Calu3 (cell line): ENCODE measurements around the gene PLXNB2. TPM values are rescaled to one million over a fixed set of nuclear protein-coding genes. Genes with fewer than 3 reads are reported as not detected.
"Not testable (repeated sequence)": the region's sequence is repeated elsewhere in the genome, so short reads cannot be mapped to it uniquely, and the experiment has no call there.

Source experiments
- BruUV-seq: library from RNA; stranded (reverse); fragments of 400-500 nt; replicated peaks from 2 replicates; lab custom pipeline; 2021; lab: Mats Ljungman, UMichigan
- CTCF ChIA-PET: fragments of 300-600 bp; sonication (Branson Sonifier 250); formaldehyde crosslinking; loops from one replicate; lab custom pipeline; 2022; ENCODE audit warnings: antibody characterized with exemption; lab: Charles Lee
- DNase-seq: peaks from one replicate; pipeline ENCODE4 v3.0.0; 2022
- H3K27ac Mint-ChIP-seq: one replicate; pipeline ENCODE4 v1.8.0; 2022; ENCODE audit warnings: mixed read lengths; ENCODE audit not compliant: unreplicated experiment
- H3K27me3 Mint-ChIP-seq: one replicate; pipeline ENCODE4 v1.8.0; 2022; ENCODE audit warnings: mixed read lengths; ENCODE audit not compliant: unreplicated experiment
- H3K36me3 Mint-ChIP-seq: one replicate; pipeline ENCODE4 v1.8.0; 2022; ENCODE audit warnings: mild to moderate bottlenecking, moderate library complexity, mixed read lengths; ENCODE audit not compliant: insufficient read depth, unreplicated experiment
- H3K4me1 Mint-ChIP-seq: one replicate; pipeline ENCODE4 v1.8.0; 2022; ENCODE audit warnings: mild to moderate bottlenecking, low read depth, mixed read lengths; ENCODE audit not compliant: unreplicated experiment
- H3K4me3 Mint-ChIP-seq: one replicate; pipeline ENCODE4 v1.8.0; 2022; ENCODE audit warnings: mild to moderate bottlenecking, low read depth, moderate library complexity, mixed read lengths; ENCODE audit not compliant: unreplicated experiment
- H3K9me3 Mint-ChIP-seq: one replicate; pipeline ENCODE4 v1.8.0; 2022; ENCODE audit warnings: low read depth, mixed read lengths; ENCODE audit not compliant: unreplicated experiment
- CTCF ChIP-seq: fragments of 200-600 bp; IDR thresholded peaks from one replicate; pipeline ENCODE4 v1.8.0; 2022; ENCODE audit warnings: antibody characterized with exemption; ENCODE audit not compliant: unreplicated experiment
- intact Hi-C: fragments of 100-400 bp; cut with micrococcal nuclease; formaldehyde crosslinking; loops from one replicate; pipeline ENCODE4 v1.10.0; 2022; ENCODE audit not compliant: unreplicated experiment
- total RNA-seq: library from RNA; stranded (reverse); gene quantifications from 2 replicates; pipeline ENCODE4 v1.2.3, GENCODE V29; 2022

Gene PLXNB2
- total RNA-seq, 1 experiment from 2014 or later: 298 TPM

GRCh38 chr22:50323900-50324299 lies 16.5 kb upstream of the PLXNB2 start:
- H3K4me3 Mint-ChIP-seq: no peak overlapping the region
- BruUV-seq: no TSS peak
- intact Hi-C loops: no loop called here
- no peaks in the 10 kb centered on the region for H3K9me3 Mint-ChIP-seq
- CTCF ChIA-PET: interaction anchor here (0.9 to 2.8 kb wide), 3 partner anchors 20 to 51 kb away, joined by 3 to 8 read pairs (median 7); no protein-coding TSS in a partner anchor
- H3K4me1 Mint-ChIP-seq: peaks cover 21% of the 10 kb centered on the region
- TF ChIP-seq CTCF: no peak
- DNase-seq: no peak
- no peak overlapping the region for H3K27ac Mint-ChIP-seq
- H3K27me3 Mint-ChIP-seq: no peaks in the 10 kb centered on the region
- peaks cover 27% of the 10 kb centered on the region for H3K36me3 Mint-ChIP-seq

- Mint-ChIP-seq H3K4me1 (peaks cover 21% of the 10 kb centered on the region), H3K36me3 (peaks cover 23% of the 10 kb centered on the region)
- H3K9me3 Mint-ChIP-seq, H3K4me3 Mint-ChIP-seq, intact Hi-C loops, H3K27ac Mint-ChIP-seq, BruUV-seq, H3K27me3 Mint-ChIP-seq, DNase-seq: not testable (repeated sequence)
- CTCF ChIA-PET: interaction anchor here (0.6 to 1.0 kb wide), 2 partner anchors 26 to 40 kb away, joined by 3 to 5 read pairs; no protein-coding TSS in a partner anchor
Observed at GRCh38 chr22:50322382-50323104, 15.1 kb upstream of the PLXNB2 start.

- peaks cover 13% of the 10 kb centered on the region for H3K4me1 Mint-ChIP-seq
- CTCF ChIA-PET: interaction anchor here (0.5 kb wide), 1 partner anchor 131 kb away, joined by 6 read pairs; no protein-coding TSS in a partner anchor
- H3K4me3 Mint-ChIP-seq: no peak overlapping the region
- H3K9me3 Mint-ChIP-seq: no peaks in the 10 kb centered on the region
- no peak for DNase-seq
- no peak overlapping the region for H3K27ac Mint-ChIP-seq
- no TSS peak for BruUV-seq
- intact Hi-C loops: no loop called here
- peaks cover 6% of the 10 kb centered on the region for H3K36me3 Mint-ChIP-seq
- no peak for TF ChIP-seq CTCF
- no peaks in the 10 kb centered on the region for H3K27me3 Mint-ChIP-seq
Observed at GRCh38 chr22:50320671-50321325, 13.4 kb upstream of the PLXNB2 start.

DNA sequence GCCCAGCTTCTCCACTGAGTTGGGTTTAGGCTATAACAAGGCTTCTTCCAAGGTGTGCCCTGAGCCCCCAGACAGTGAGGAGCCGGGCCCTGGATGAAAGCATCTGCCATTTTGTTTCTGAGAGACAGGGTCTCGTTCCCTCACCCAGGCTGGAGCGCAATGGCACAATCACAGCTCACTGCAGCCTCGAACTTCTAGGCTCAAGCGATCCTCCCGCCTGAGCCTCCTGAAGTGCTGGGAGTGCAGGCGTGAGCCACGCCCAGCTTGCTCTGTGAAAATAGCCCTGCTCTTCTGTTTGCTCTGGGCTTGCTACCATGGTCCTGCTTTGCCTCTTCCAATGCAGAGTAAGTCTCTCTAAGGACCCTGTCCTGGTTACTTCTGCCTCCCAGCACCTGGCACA lies 12.7 kb upstream of the PLXNB2 start:
- intact Hi-C loops: no loop called here
- no peak for DNase-seq
- H3K27ac Mint-ChIP-seq: no peak overlapping the region
- TF ChIP-seq CTCF: no peak
- H3K36me3 Mint-ChIP-seq: no peaks in the 10 kb centered on the region
- no peaks in the 10 kb centered on the region for H3K9me3 Mint-ChIP-seq
- H3K4me3 Mint-ChIP-seq: no peak overlapping the region
- BruUV-seq: no TSS peak
- CTCF ChIA-PET: no interaction called here
- peaks cover 7% of the 10 kb centered on the region for H3K4me1 Mint-ChIP-seq
- no peaks in the 10 kb centered on the region for H3K27me3 Mint-ChIP-seq
